Left kidney (tissue), 2 donors: Measurements from ENCODE around the gene BDH1. TPM values are rescaled to one million over a fixed set of nuclear protein-coding genes. Genes with fewer than 3 reads are reported as not detected.

ENCODE experiments used
- DNase-seq: peaks from one replicate; pipeline ENCODE4 v3.0.0-alpha.2; 2013
- polyA plus RNA-seq: library from polyadenylated mRNA; unstranded; fragments of 120-200 nt; gene quantifications from one replicate; pipeline ENCODE4 v1.2.1, GENCODE V29; 2013; ENCODE audit not compliant: insufficient read length

The BDH1 gene
- polyA plus RNA-seq, 1 donor, result 52.2 TPM

DNA sequence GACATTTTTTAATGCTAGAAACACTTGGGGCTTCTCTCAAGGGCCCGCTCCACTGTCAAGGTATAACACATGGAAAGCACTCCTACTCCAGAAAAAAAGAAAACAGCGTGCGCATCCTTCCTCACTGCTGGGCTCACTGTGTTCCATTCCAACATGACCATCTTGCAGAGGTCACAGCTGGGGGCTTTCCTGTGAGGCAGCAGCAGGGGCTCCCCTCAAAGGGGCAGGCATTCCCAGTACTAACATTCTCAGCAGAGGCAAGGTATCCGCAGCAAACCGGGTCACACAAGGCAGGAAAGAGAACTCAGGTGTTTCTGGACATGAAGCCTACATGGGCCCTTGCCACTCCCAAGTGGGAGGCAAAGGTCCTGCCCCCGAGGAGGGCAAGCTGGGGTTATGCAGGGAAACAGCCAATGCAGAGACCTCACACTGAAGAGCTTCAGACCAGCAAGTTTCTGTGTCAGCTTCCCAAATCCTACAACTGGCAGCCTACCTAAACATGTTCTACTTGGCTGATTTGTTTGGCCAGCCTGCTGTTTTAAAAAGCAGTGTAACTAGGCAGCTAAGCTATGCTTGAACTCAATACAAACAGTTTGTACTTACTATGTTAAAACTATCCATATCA lies 6.4 kb downstream of the BDH1 start:
- no peak for DNase-seq

DNA sequence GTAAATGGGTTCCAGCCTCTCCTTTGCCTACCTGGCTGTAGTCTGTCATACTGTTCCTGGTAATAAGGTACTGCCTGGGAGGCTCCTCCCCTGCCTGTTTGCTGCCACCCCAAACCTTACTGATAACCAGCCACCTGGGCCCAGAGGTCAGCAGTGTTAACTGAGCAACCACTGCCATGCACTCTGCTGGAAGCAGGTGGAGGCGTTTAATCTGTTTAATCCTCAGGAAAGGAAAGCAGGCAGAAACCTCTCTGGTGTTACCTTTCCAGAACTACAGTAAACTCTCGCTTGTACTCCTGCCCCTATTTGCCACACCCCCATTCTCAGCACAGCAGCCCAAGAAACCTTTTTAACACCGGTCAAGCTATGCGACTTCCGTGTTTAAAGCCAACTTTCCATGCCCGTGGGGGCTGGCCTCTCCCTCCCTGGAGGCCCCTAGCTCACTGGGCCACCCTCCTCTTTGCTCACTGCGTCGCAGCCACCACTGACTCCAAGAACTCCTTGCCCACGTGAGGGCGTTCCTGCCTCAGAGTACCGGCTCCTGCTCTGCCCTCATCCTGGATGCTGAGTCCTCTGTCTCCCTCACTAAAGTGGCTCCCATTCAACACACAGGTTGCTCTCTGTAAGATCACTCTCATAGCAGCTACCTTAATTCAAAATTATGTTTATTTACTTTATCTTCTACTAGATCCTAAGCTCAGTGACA lies 8.3 kb downstream of the BDH1 start:
- DNase-seq, result no peak

GRCh38 chr3:197546307-197547085 lies 9.3 kb downstream of the BDH1 start:
- DNase-seq, result no peak

- DNase-seq, result no peak
Measured at GRCh38 chr3:197545571-197545970, 10.2 kb downstream of the BDH1 start.

DNA sequence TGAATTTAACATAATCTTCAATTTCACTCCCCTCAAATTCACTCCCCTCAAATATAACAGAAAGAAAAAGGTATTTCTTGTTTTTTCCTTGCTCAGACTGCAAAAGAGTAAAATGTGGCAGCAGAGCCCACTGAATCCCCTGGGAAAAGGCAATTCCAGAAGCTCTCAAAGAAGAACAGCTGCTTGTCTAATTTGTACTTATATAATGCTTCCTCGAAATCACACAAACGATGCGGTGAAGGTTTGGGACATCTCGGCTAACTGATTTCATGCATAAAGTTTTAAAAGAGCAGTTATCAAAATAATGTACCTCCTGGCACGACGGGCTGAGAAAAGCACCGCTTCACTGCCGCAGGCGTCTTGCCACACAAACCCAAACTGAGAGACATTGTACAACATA lies 10.7 kb downstream of the BDH1 start:
- no peak for DNase-seq

- DNase-seq, result no peak
Measured at GRCh38 chr3:197542741-197543454, 12.9 kb downstream of the BDH1 start.

DNA sequence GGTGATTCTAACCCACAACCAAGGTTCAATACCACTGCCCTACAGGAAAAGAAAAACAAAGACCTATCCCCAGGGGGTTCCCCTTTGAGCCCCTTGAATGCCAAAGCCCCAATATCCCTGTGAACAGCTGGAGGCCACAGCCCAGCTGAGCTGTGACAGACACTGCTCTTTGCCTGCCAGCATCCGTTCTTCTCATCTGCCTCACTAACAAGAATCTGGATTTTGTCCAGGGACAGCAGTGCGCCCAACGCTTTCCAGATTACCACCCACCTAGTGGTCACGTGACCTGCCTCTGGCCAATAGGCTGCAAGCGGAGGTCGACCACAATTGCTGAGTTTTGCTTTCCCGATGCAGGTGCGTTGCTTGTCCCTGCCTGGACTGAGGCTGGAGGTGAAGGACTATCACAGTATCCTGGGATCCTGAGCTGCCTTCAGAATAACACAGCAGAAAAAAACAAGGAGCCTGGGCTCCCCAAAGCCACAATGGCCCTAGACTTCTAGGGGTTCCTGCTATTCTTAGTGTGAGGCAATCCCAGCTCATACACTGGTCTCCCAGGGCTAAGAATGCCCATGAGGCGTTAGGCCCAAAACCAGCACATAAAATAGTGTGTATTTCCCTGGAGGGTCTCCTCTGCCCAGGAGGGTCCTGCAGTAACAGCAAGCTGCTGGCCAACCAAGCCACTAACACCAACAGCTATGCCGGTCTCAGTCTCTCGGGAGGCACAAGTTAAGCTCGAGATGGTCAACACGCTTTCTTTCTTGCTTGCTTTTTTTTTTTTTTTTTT lies 13.8 kb downstream of the BDH1 start:
- DNase-seq, result no peak

- no peak for DNase-seq
Measured at GRCh38 chr3:197540961-197541377, 14.8 kb downstream of the BDH1 start.

GRCh38 chr3:197539651-197540051 lies 16.1 kb downstream of the BDH1 start:
- no peak for DNase-seq

- no peak for DNase-seq
Measured at GRCh38 chr3:197533927-197534725, 21.6 kb downstream of the BDH1 start.

DNA sequence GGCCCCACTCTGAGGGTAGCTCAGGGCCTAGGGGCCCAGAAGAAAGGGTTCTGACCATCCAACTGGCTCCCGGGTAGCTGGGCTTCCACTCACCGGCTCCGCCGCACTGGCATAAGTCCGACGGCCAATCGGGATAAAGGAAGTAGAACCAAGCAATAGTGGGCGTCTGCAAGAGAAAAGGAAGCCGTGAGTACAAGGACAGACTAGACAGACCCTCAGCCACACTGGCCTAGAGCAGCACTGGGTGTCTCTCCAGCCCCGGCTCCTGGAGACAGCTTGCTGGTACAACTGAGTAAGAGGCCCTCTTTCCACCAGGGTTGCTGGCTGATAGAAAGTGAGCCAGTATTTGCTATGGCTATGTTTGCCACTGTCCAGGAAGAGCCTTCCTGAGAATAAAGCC lies 22.4 kb downstream of the BDH1 start:
- no peak for DNase-seq

DNA sequence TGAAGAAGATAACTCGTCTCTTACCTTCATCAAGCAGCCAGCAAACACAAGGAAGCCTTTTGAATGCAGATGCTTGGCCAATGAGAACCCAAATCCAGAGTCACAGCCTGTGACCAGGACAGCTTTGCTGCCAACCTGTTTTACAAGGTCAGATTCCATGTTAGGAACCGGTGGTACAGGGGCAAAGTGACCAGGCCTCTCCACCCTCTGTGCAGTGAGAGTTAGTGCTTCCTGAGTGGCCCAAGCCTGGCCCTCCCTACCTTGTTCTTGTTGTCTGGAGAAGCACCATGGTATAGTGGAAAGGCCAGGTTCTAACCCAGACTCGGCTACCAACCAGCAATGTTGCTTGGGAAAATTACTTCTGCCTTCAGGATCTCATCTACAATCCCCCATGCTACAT lies 23.4 kb downstream of the BDH1 start:
- no peak for DNase-seq

DNA sequence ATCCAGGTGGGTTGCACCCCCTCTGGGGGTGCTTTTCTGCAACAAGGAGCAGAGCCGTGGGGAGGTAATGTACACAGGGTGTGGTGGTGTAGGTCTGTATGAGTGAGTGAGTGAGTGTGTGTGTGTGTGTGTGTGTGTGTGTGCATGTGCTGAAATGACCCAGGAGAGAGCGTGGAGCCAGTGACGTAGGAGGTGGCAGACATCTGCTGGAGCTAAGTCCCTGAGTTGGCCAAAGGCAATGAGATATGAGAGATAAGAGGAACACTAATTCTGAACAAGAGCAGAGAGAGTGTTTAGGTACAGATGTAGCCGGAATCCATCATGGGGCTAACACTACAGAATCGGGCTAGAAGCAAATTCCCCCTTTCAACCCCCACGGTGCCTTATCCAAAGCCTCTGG lies 27.6 kb downstream of the BDH1 start:
- DNase-seq, result no peak

DNA sequence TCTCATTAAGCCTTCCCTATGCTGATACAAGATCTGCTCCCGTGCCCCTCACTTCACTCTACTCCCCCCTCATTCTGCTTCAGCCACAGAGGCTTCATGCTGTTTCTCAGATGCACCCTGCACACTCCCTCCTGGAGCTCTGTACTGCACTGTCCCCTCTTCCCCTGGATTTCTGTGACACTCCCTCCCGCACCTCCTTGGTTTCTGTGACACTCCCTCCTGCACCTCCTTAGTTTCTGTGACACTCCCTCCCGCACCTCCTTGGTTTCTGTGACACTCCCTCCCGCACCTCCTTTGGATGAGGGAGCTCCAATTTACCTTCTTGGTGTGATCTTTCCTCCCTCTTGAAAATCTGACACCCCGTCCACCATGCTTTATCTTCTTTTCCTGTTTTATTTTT lies 28.2 kb downstream of the BDH1 start:
- DNase-seq, result no peak

DNA sequence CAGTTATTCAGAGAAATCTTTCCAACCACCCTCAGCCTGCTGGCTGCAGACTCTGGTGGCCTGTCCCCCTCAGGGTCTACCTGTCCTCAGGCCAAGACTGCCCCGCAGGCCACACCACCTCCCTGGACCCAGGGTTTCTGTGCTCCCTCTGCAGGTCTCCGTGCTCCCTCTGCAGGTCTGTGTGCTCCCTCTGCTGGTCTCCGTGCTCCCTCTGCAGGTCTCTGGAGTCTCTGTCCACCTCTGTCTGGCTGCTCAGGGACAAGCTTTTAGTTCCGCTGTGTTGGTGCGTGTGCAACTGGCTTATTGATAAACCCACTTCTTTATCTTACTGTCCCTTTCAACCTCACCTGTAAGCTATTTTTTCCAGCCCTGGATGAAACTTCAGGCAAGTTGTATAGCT lies 30.1 kb downstream of the BDH1 start:
- DNase-seq, result no peak

DNA sequence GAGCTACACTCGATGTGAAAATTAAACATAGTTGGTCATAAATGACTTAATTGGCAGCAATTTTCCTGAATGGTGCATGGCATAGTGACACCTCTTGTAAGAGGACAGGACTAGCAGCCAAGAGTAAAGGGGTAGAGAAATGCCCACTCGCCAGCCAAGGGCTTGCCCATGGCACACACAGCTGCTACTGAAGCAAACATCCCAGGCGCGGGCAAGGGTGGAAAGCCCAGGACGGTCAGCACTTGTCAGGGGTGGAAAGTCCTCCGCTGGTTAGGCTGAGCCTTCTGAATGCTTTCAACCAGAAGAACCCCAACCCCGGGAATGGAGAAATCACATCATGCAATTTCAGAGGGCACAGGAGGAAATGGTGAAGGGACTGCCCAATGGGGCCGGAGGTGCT lies 31.6 kb downstream of the BDH1 start:
- no peak for DNase-seq

GRCh38 chr3:197523526-197523925 lies 32.2 kb downstream of the BDH1 start:
- DNase-seq, result no peak

GRCh38 chr3:197522881-197523441 lies 32.8 kb downstream of the BDH1 start:
- DNase-seq, result no peak

DNA sequence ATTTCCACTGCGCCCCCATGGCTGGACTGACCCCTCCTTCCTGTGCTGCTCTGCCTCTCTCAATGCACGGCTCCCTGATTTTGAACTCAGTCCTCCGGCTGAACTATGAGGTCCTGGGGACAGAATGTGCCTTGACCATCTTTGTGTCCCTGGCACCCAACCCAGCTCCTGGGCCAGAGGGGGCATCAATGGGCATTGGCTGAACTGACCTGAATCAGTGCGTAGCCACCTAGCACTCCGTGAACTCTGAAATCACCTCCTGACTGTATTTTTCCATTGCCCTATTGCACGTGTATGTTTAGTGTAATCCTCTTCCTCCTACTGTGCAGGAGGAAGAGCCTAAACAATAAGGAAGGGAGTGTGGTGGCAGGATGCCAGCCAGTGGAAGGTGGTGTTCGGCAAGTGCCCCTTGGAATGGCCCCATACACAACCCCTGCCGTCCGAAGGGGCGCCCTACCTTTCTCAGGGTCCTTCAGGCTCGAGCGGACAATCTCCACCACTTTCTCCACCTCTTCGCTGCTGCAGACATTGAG lies 33.5 kb downstream of the BDH1 start:
- DNase-seq, result no peak
